Uterus (tissue), 4 donors: Measurements from ENCODE around the gene FBRS. TPM values are rescaled to one million over a fixed set of nuclear protein-coding genes. Genes with fewer than 3 reads are reported as not detected.

Experiments used
- DNase-seq, 2 donors: peaks; one replicate each; pipeline ENCODE4 v3.0.0-alpha.2; 2019 to 2020
- H3K27ac ChIP-seq, 2 donors: fragments of 200-600 bp; sonication (generic); 1 replicate in 1 of 2; 2 replicates in 1 of 2; pipeline ENCODE4 v1.5.1; 2016 to 2018
- H3K27me3 ChIP-seq, 2 donors: fragments of 200-600 bp; sonication (generic); one replicate each; pipeline ENCODE4 v1.5.1; 2018 to 2019; ENCODE audit warnings: control low read depth in 1 of 2
- H3K36me3 ChIP-seq, 2 donors: fragments of 200-600 bp; sonication (generic); one replicate each; pipeline ENCODE4 v1.5.1; 2019; ENCODE audit warnings: control low read depth in 1 of 2
- H3K4me1 ChIP-seq, 2 donors: fragments of 200-600 bp; sonication (generic); one replicate each; pipeline ENCODE4 v1.5.1; 2018 to 2019; ENCODE audit warnings: control low read depth in 1 of 2
- H3K4me3 ChIP-seq, 2 donors: fragments of 200-600 bp; sonication (generic); 1 replicate in 1 of 2; 2 replicates in 1 of 2; pipeline ENCODE4 v1.5.1; 2018 to 2019; ENCODE audit warnings: mild to moderate bottlenecking in 1 of 2
- H3K9me3 ChIP-seq, 2 donors: fragments of 200-600 bp; sonication (generic); one replicate each; pipeline ENCODE4 v1.5.1; 2019; ENCODE audit warnings: control low read depth in 1 of 2
- CTCF ChIP-seq, 4 experiments: fragments of 200-600 bp in 2 of 4; fragments of 450-650 bp in 2 of 4; sonication (generic) in 2 of 4; IDR thresholded peaks; one replicate each; pipeline ENCODE4 v1.5.1; 2016 to 2019; ENCODE audit warnings: antibody characterized with exemption in 4 of 4, mild to moderate bottlenecking in 2 of 4, moderate library complexity in 1 of 4
- POLR2A ChIP-seq, 2 donors: fragments of 450-650 bp; IDR thresholded peaks; one replicate each; pipeline ENCODE4 v1.6.1; 2016; ENCODE audit warnings: antibody characterized with exemption in 2 of 2, mild to moderate bottlenecking in 1 of 2, moderate library complexity in 1 of 2
- intact Hi-C: fragments of 100-400 bp; cut with DNase I; formaldehyde crosslinking; loops from one replicate; pipeline ENCODE4 v1.15.1; 2023; ENCODE audit warnings: low total_unique reads
- total RNA-seq, 4 donors: library from RNA; depleted of rRNA in 3 of 4; stranded (reverse); fragments of >200 nt in 3 of 4; gene quantifications; one replicate each; pipeline versions ENCODE4 v1.1.0 to v1.2.4, GENCODE V29; 2014 to 2023
- donor health status: DM: yes; HTN: yes; CAD: no.

FBRS gene
- total RNA-seq, 4 donors from 2014 or later = 8.5 to 78.4 (median 16.5) TPM

GRCh38 chr16:30669903-30670824, 11.9 kb downstream of the FBRS start:
- no peaks in the 10 kb centered on the region for H3K36me3 ChIP-seq
- intact Hi-C loops = no loop called here

DNA sequence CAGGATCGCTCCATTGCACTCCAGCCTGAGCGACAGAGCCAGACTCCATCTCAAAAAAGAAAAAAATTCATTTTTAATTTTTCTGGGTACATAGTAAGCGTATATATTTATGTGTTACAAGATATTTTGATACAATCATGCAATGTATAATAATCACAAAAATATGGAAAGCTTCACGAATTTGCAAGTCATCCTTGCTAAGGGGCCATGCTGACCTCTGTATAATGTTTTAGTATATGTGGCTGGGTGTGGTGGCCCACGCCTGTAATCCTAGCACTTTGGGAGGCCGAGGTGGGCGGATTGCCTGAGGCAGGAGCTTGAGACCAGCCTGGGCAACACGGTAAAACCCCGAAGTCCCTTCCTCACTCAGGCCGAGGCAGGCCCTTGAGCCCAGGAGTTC, 16.9 kb downstream of the FBRS start:
- intact Hi-C loops = no loop called here
- no peaks in the 10 kb centered on the region for H3K27me3 ChIP-seq
- no peaks in the 10 kb centered on the region for H3K36me3 ChIP-seq
- H3K9me3 ChIP-seq = no peaks in the 10 kb centered on the region
- H3K4me1 ChIP-seq = no peaks in the 10 kb centered on the region
- H3K27ac ChIP-seq = no peak overlapping the region
- no peak overlapping the region for H3K4me3 ChIP-seq
- DNase-seq = no peak
- no peak for TF ChIP-seq CTCF (IDR thresholded peaks at IDR 0.05)
- TF ChIP-seq POLR2A (IDR thresholded peaks at IDR 0.05) = no peak

More at GRCh38 chr16:30669903-30670824, 11.9 kb downstream of the FBRS start:
- Histone ChIP-seq H3K27me3 (no peaks in the 10 kb centered on the region), H3K4me1 (no peaks in the 10 kb centered on the region), H3K4me3 (no peak overlapping the region), H3K27ac (no peak overlapping the region), H3K9me3 (no peaks in the 10 kb centered on the region)
- DNase-seq = no peak
- TF ChIP-seq POLR2A (IDR thresholded peaks at IDR 0.05) (no peak), CTCF (IDR thresholded peaks at IDR 0.05) (no peak)

DNA sequence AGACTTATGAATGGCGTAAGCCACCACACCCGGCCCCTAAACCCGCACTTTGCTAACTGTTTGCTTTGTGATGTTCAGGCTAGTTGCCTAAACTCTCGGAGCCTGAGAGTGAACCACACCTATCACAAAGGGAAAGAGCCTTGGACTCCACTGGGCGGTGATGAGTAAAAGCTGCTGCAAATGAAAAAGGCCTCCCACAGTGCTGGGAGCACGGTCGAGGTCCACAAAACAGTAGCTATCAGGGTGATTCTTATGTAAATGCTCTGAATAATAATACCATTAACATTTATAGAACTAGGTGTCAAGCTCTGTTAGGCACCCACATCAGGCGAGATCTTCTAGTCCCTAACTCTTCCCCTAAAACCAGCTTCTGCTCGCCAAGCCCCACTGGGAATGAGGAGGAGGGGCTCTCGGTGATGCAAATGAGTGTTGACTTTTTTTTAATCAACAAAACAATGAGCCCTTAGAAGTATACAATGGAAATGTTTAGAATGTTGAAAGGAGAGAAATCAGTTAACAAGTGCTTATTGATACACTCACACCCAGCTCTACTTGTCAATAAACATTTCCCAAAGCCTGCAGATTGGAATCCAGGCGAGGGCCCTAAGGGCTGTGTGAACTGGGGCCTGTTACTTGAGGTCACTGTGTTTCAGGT, 19.8 kb downstream of the FBRS start:
- no peaks in the 10 kb centered on the region for H3K36me3 ChIP-seq
- H3K27me3 ChIP-seq = no peaks in the 10 kb centered on the region
- H3K4me3 ChIP-seq = no peak overlapping the region
- no peak overlapping the region for H3K27ac ChIP-seq
- no peak for DNase-seq
- H3K9me3 ChIP-seq = no peaks in the 10 kb centered on the region
- TF ChIP-seq POLR2A (IDR thresholded peaks at IDR 0.05) = no peak
- no peak for TF ChIP-seq CTCF (IDR thresholded peaks at IDR 0.05)
- intact Hi-C loops = no loop called here
- H3K4me1 ChIP-seq = no peaks in the 10 kb centered on the region

- no peak for TF ChIP-seq CTCF (IDR thresholded peaks at IDR 0.05)
- TF ChIP-seq POLR2A (IDR thresholded peaks at IDR 0.05) = no peak
- intact Hi-C loops = no loop called here
Observed at GRCh38 chr16:30678586-30678970, 20.3 kb downstream of the FBRS start.

DNA sequence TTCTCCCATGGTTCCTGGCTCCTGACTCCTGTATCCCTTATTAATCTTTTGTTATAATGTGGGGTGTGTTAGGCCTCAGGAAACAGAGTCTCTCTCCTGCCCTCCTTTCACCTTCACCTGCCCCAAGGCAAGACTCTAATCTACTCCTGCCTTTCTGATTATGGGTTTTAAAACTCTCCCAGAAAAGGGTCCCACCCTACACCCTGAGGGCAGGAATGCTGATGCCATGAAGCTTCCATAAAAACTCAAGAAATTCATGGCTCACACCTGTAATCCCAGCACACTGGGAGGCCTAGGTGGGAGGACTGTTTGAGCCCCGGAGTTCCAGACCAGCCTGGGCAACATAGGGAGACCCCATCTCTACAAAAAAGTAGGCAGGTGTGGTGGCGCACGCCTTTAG, 22.1 kb downstream of the FBRS start:
- H3K36me3 ChIP-seq = no peaks in the 10 kb centered on the region
- no peaks in the 10 kb centered on the region for H3K4me1 ChIP-seq
- no peak overlapping the region for H3K27ac ChIP-seq
- no peak for DNase-seq
- H3K9me3 ChIP-seq = no peaks in the 10 kb centered on the region
- H3K4me3 ChIP-seq = no peak overlapping the region
- TF ChIP-seq CTCF (IDR thresholded peaks at IDR 0.05) = no peak
- TF ChIP-seq POLR2A (IDR thresholded peaks at IDR 0.05) = no peak
- intact Hi-C loops = no loop called here
- H3K27me3 ChIP-seq = no peaks in the 10 kb centered on the region

More at GRCh38 chr16:30678586-30678970, 20.3 kb downstream of the FBRS start:
- Histone ChIP-seq H3K36me3 (no peaks in the 10 kb centered on the region), H3K27ac (no peak overlapping the region), H3K4me3 (no peak overlapping the region), H3K9me3 (no peaks in the 10 kb centered on the region), H3K4me1 (no peaks in the 10 kb centered on the region), H3K27me3 (no peaks in the 10 kb centered on the region)
- DNase-seq = no peak
